IMR-90 (cell line): ENCODE results near the gene RASGRF2. TPM values are rescaled to one million over a fixed set of nuclear protein-coding genes. Genes with fewer than 3 reads are reported as not detected.

Experiments
- ATAC-seq: fragments of 200-7000 bp; cut with Tn5 transposase; 2 replicates; pipeline ENCODE4 v1.9.1; 2020; ENCODE audit warnings: low read depth, mild to moderate bottlenecking, moderate library complexity
- BruUV-seq: library from RNA; stranded (reverse); fragments of 400-500 nt; replicated peaks from 2 replicates; lab custom pipeline; 2021; lab: Mats Ljungman, UMichigan
- CTCF ChIA-PET: fragments of 300-600 bp; formaldehyde crosslinking; extraction: SDS; loops from one replicate; lab custom pipeline; 2021; ENCODE audit warnings: antibody characterized with exemption; lab: Yijun Ruan, JAX
- POLR2A ChIA-PET: fragments of 300-600 bp; sonication (Branson Sonifier 250); formaldehyde crosslinking; loops from one replicate; lab custom pipeline; 2022; ENCODE audit warnings: antibody characterized with exemption; ENCODE audit not compliant: unreplicated experiment; lab: Charles Lee
- DNase-seq: peaks from one replicate; pipeline ENCODE4 v3.0.0; 2013
- H2AFZ ChIP-seq: replicated peaks from 2 replicates; pipeline ENCODE3; 2013; ENCODE audit warnings: low read length, mild to moderate bottlenecking; ENCODE audit not compliant: poor library complexity
- H2AK5ac ChIP-seq: 2 replicates; pipeline ENCODE4 v1.6.1; 2013; ENCODE audit warnings: low read depth, low read length, inconsistent platforms
- H2AK9ac ChIP-seq: replicated peaks from 2 replicates; pipeline ENCODE3; 2013; ENCODE audit warnings: mild to moderate bottlenecking, low read depth, low read length, moderate library complexity; ENCODE audit not compliant: poor library complexity
- H2BK120ac ChIP-seq: 2 replicates; pipeline ENCODE4 v1.6.1; 2013; ENCODE audit warnings: low read depth, low read length, inconsistent platforms
- H2BK15ac ChIP-seq: 3 replicates; pipeline ENCODE4 v1.6.1; 2013; ENCODE audit warnings: low read depth, low read length, inconsistent platforms
- H2BK20ac ChIP-seq: 2 replicates; pipeline ENCODE4 v1.6.1; 2013; ENCODE audit warnings: low read depth, mild to moderate bottlenecking, inconsistent platforms, low read length, moderate library complexity
- H2BK5ac ChIP-seq: 2 replicates; pipeline ENCODE4 v1.6.1; 2013; ENCODE audit warnings: mild to moderate bottlenecking, low read depth, low read length, inconsistent platforms; ENCODE audit not compliant: poor library complexity, severe bottlenecking
- H3K14ac ChIP-seq: replicated peaks from 2 replicates; pipeline ENCODE4 v1.6.1; 2013; ENCODE audit warnings: low read depth, low read length, inconsistent platforms
- H3K18ac ChIP-seq: 2 replicates; pipeline ENCODE4 v1.6.1; 2013; ENCODE audit warnings: low read depth, low read length, control low read depth
- H3K23ac ChIP-seq: 2 replicates; pipeline ENCODE4 v1.6.1; 2013; ENCODE audit warnings: low read depth, low read length, inconsistent platforms
- H3K27ac ChIP-seq: 2 replicates; pipeline ENCODE4 v1.5.1; 2013; ENCODE audit warnings: mild to moderate bottlenecking, control low read depth, low read length; ENCODE audit not compliant: insufficient read depth
- H3K27me3 ChIP-seq: 2 replicates; pipeline ENCODE4 v1.6.1; 2013; ENCODE audit warnings: low read length; ENCODE audit not compliant: control insufficient read depth, insufficient read depth
- H3K36me3 ChIP-seq: 2 replicates; pipeline ENCODE4 v1.6.1; 2013; ENCODE audit warnings: low read length, mixed read lengths; ENCODE audit not compliant: control insufficient read depth, insufficient read depth
- H3K4ac ChIP-seq: 2 replicates; pipeline ENCODE4 v1.6.1; 2013; ENCODE audit warnings: low read depth, low read length, inconsistent platforms
- H3K4me1 ChIP-seq: 2 replicates; pipeline ENCODE4 v1.6.1; 2013; ENCODE audit warnings: low read length, mixed read lengths; ENCODE audit not compliant: control insufficient read depth, insufficient read depth
- H3K4me2 ChIP-seq: 2 replicates; pipeline ENCODE4 v1.6.1; 2013; ENCODE audit warnings: low read depth, mild to moderate bottlenecking, control low read depth, low read length, moderate library complexity
- H3K4me3 ChIP-seq: 2 replicates; pipeline ENCODE4 v1.5.1; 2013; ENCODE audit warnings: low read depth, mild to moderate bottlenecking, control low read depth, low read length, moderate library complexity; ENCODE audit not compliant: insufficient read depth
- H3K56ac ChIP-seq: 2 replicates; pipeline ENCODE4 v1.6.1; 2013; ENCODE audit warnings: low read length, inconsistent platforms; ENCODE audit not compliant: insufficient read depth; ENCODE audit errors: extremely low read depth
- H3K79me1 ChIP-seq, 2 experiments: 2 replicates each; pipeline ENCODE4 v1.6.1; 2013; ENCODE audit warnings: low read length in 2 of 2, inconsistent platforms in 1 of 2, low read depth in 1 of 2
- H3K9ac ChIP-seq: 2 replicates; pipeline ENCODE4 v1.6.1; 2013; ENCODE audit warnings: low read depth, low read length, control low read depth
- H3K9me1 ChIP-seq: 2 replicates; pipeline ENCODE4 v1.6.1; 2013; ENCODE audit warnings: low read length, inconsistent platforms; ENCODE audit not compliant: insufficient read depth
- H3K9me3 ChIP-seq: 2 replicates; pipeline ENCODE4 v1.6.1; 2013; ENCODE audit warnings: low read length; ENCODE audit not compliant: control insufficient read depth, insufficient read depth
- H4K20me1 ChIP-seq: 2 replicates; pipeline ENCODE4 v1.6.1; 2013; ENCODE audit warnings: low read length, inconsistent platforms; ENCODE audit not compliant: insufficient read depth
- H4K5ac ChIP-seq: 2 replicates; pipeline ENCODE4 v1.6.1; 2013; ENCODE audit warnings: mild to moderate bottlenecking, low read depth, low read length, control low read depth
- H4K8ac ChIP-seq, 2 experiments: 2 replicates each; pipeline ENCODE4 v1.6.1; 2013; ENCODE audit warnings: low read depth in 2 of 2, low read length in 2 of 2, control low read depth in 1 of 2, inconsistent platforms in 1 of 2
- H4K91ac ChIP-seq: 2 replicates; pipeline ENCODE4 v1.6.1; 2013; ENCODE audit warnings: low read depth, low read length, inconsistent platforms; ENCODE audit not compliant: insufficient read depth
- RCOR1 ChIP-seq: IDR thresholded peaks from 2 replicates; pipeline ENCODE4 v1.6.1; 2012; ENCODE audit warnings: mild to moderate bottlenecking, low read length, improper control_type of control experiment; ENCODE audit not compliant: insufficient replicate concordance
- WGBS, 2 experiments: methylation state at CpG; one replicate each; pipeline versions ENCODE4 v1.1.5 to v1.1.7; 2013; ENCODE audit warnings: missing lambda C conversion rate in 2 of 2; ENCODE audit not compliant: insufficient read length in 1 of 2; ENCODE audit errors: extremely low coverage in 2 of 2; 5-methylcytosine and 5-hydroxymethylcytosine counted together
- dilution Hi-C: fragments of 300-500 bp; cut with HindIII; formaldehyde crosslinking; loops from one replicate; pipeline ENCODE4 v1.14.3; 2018; ENCODE audit warnings: low sequenced_read_pairs; ENCODE audit not compliant: unreplicated experiment
- in situ Hi-C: fragments of 300-500 bp; cut with MboI; formaldehyde crosslinking; loops from 3 replicates; pipeline ENCODE4 v1.14.3; 2019; ENCODE audit warnings: low sequenced_read_pairs, inconsistent platforms, mixed read lengths
- intact Hi-C: fragments of 100-400 bp; cut with micrococcal nuclease; formaldehyde crosslinking; loops from 2 replicates; pipeline ENCODE4 v1.10.0; 2022
- polyA plus RNA-seq, 3 experiments: library from polyadenylated mRNA; depleted of rRNA; stranded (reverse); fragments of >200 nt; gene quantifications; 2 replicates each; pipeline ENCODE4 v1.2.3, GENCODE V29; 2012; ENCODE audit warnings: low replicate concordance in 1 of 3
- total RNA-seq: library from RNA; depleted of rRNA; stranded (reverse); fragments of >200 nt; gene quantifications from 2 replicates; pipeline ENCODE4 v1.2.3, GENCODE V29; 2012

Gene RASGRF2
- total and polyA plus RNA-seq, 2 of the 4 experiments (the other 2 are of a cell fraction) = 2.9 to 5.0 TPM

- BruUV-seq = no TSS peak
- ATAC-seq (no peak), DNase-seq (no peak)
- Histone ChIP-seq H3K27me3 (no peaks in the 10 kb centered on the region), H3K9me1 (no peaks in the 10 kb centered on the region), H3K79me1 (no peaks in the 10 kb centered on the region), H3K4me2 (no peak overlapping the region), H3K14ac (no peak overlapping the region), H3K23ac (no peak overlapping the region), H4K8ac (no peak overlapping the region), H3K9me3 (peaks cover 2% of the 10 kb centered on the region; the same call in 1 of the 2 replicates), H2BK15ac (no peak overlapping the region), H3K56ac (no peak overlapping the region), H3K4ac (no peak overlapping the region), H2AK9ac (no peak overlapping the region), H3K18ac (no peak overlapping the region), H4K91ac (no peak overlapping the region), H4K20me1 (no peaks in the 10 kb centered on the region), H4K5ac (no peak overlapping the region), H3K4me3 (no peak overlapping the region), H3K27ac (no peak overlapping the region), H3K36me3 (no peaks in the 10 kb centered on the region), H2BK120ac (no peak overlapping the region), H2BK5ac (no peak overlapping the region), H2AK5ac (no peak overlapping the region), H3K9ac (no peak overlapping the region), H2BK20ac (no peak overlapping the region), H3K4me1 (no peaks in the 10 kb centered on the region; the same call in 1 of the 2 replicates), H2AFZ (no peak overlapping the region)
- CTCF ChIA-PET = interaction anchor here (0.7 kb wide), 1 partner anchor 134 kb away, joined by 3 read pairs; no protein-coding TSS in a partner anchor
- POLR2A ChIA-PET = no interaction called here
- no CpG with 5 or more reads among the region's 6 CpGs for WGBS, 2 experiments
- TF ChIP-seq RCOR1 = no peak
- in situ Hi-C loops = no loop called here
- dilution Hi-C loops = no loop called here
- intact Hi-C loops = no loop called here
These were observed 196.6 kb downstream of the RASGRF2 start for GRCh38 chr5:81156732-81157131.
